CD4-positive, alpha-beta T cell treated with Interleukin-2 at 100 ng/mL for 4 hours (primary cell): ENCODE measurements around the gene PLEKHG2.

Source experiments
- DNase-seq: peaks from one replicate; pipeline ENCODE4 v3.0.0-alpha.2; 2020; ENCODE audit warnings: low spot score

Gene PLEKHG2

GRCh38 chr19:39419003-39419402 is 6.5 kb downstream of the PLEKHG2 start:
- DNase-seq, result no peak

- DNase-seq, result no peak
These were observed 8.3 kb downstream of the PLEKHG2 start for GRCh38 chr19:39420769-39421168.

- no peak for DNase-seq
These were observed 9.6 kb downstream of the PLEKHG2 start for GRCh38 chr19:39422020-39422419.

GRCh38 chr19:39423258-39424086 is 11.0 kb downstream of the PLEKHG2 start:
- no peak for DNase-seq

GRCh38 chr19:39424934-39425333 is 12.5 kb downstream of the PLEKHG2 start:
- no peak for DNase-seq

GRCh38 chr19:39425744-39426143 is 13.3 kb downstream of the PLEKHG2 start:
- no peak for DNase-seq

- no peak for DNase-seq
These were observed 13.7 kb downstream of the PLEKHG2 start for GRCh38 chr19:39426170-39426569.

GRCh38 chr19:39427707-39428106 is 15.2 kb downstream of the PLEKHG2 start:
- DNase-seq, result no peak

GRCh38 chr19:39428283-39429112 is 16.0 kb downstream of the PLEKHG2 start:
- DNase-seq, result no peak

- DNase-seq, result peak; percentile 82
These were observed 18.5 kb downstream of the PLEKHG2 start for GRCh38 chr19:39430675-39431593.

GRCh38 chr19:39432677-39433025 is 20.2 kb downstream of the PLEKHG2 start:
- no peak for DNase-seq

GRCh38 chr19:39433480-39434079 is 21.1 kb downstream of the PLEKHG2 start:
- DNase-seq, result no peak

GRCh38 chr19:39434123-39435076 is 21.9 kb downstream of the PLEKHG2 start:
- no peak for DNase-seq

- DNase-seq, result peak; percentile 99
These were observed 23.3 kb downstream of the PLEKHG2 start, which contains the start of gene RPS16 for GRCh38 chr19:39435499-39436349. Gene RPS16, minus strand, starts transcription at chr19:39435949. Its CDS starts 54 bp downstream, at chr19:39435895.

- DNase-seq, result no peak
These were observed 23.9 kb downstream of the PLEKHG2 start for GRCh38 chr19:39436350-39436716.

- DNase-seq, result no peak
These were observed 25.9 kb downstream of the PLEKHG2 start for GRCh38 chr19:39438270-39438934.

- DNase-seq, result no peak
These were observed 32.2 kb downstream of the PLEKHG2 start for GRCh38 chr19:39444598-39445195.
